Mucosa of rectum (tissue), 2 donors: ENCODE data around the gene SLFNL1.

Experiments
- H3K27ac ChIP-seq, 2 donors: one replicate each; pipeline ENCODE4 v1.7.0; 2013; ENCODE audit warnings: inconsistent platforms in 2 of 2, low read depth in 2 of 2, low read length in 2 of 2
- H3K27me3 ChIP-seq, 2 donors: one replicate each; pipeline ENCODE4 v1.7.0; 2013; ENCODE audit warnings: low read length in 2 of 2; ENCODE audit not compliant: control insufficient read depth in 2 of 2, insufficient read depth in 2 of 2
- H3K36me3 ChIP-seq, 2 donors: one replicate each; pipeline ENCODE4 v1.7.0; 2013; ENCODE audit warnings: low read length in 2 of 2; ENCODE audit not compliant: control insufficient read depth in 2 of 2, insufficient read depth in 2 of 2
- H3K4me1 ChIP-seq, 2 donors: one replicate each; pipeline ENCODE4 v1.7.0; 2013; ENCODE audit warnings: low read length in 2 of 2, mild to moderate bottlenecking in 1 of 2; ENCODE audit not compliant: control insufficient read depth in 2 of 2, insufficient read depth in 2 of 2
- H3K4me3 ChIP-seq, 2 donors: one replicate each; pipeline ENCODE4 v1.7.0; 2013; ENCODE audit warnings: low read length in 2 of 2
- H3K9ac ChIP-seq, 2 donors: one replicate each; pipeline ENCODE4 v1.7.0; 2013; ENCODE audit warnings: low read length in 2 of 2, low read depth in 1 of 2, mild to moderate bottlenecking in 1 of 2
- H3K9me3 ChIP-seq, 2 donors: one replicate each; pipeline ENCODE4 v1.7.0; 2013; ENCODE audit warnings: low read length in 2 of 2; ENCODE audit not compliant: control insufficient read depth in 2 of 2
- donor health status: healthy.
- donor health status: Normal muscosa, but diverticular disease.

Gene SLFNL1

DNA sequence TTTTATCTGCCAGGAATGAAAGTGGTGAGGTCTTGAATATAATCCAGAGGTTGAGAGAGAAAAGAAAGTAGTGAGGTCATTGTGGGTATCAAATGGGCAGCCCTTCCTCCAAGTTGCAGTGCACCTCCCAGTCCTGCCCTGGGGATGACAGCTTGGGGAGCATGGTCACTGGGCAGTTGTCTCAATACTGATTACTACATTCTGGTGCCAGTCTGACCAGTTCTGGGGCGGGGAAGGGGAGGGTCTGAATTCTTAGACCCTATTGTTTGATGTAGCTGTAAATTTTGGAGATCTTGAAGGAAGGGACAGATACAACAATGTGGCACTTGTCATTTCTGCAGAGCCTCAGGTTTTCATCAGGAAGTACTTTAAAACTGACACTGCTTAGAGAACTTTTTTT is 11.2 kb downstream of the SLFNL1 start:
- Histone ChIP-seq H3K9ac (no peak overlapping the region), H3K9me3 (no peaks in the 10 kb centered on the region), H3K36me3 (peaks cover 39 to 52% of the 10 kb centered on the region in 2 donors), H3K27me3 (no peaks in the 10 kb centered on the region), H3K27ac (no peak overlapping the region), H3K4me3 (no peak overlapping the region), H3K4me1 (peaks cover 0 to 2% of the 10 kb centered on the region in 2 donors)

DNA sequence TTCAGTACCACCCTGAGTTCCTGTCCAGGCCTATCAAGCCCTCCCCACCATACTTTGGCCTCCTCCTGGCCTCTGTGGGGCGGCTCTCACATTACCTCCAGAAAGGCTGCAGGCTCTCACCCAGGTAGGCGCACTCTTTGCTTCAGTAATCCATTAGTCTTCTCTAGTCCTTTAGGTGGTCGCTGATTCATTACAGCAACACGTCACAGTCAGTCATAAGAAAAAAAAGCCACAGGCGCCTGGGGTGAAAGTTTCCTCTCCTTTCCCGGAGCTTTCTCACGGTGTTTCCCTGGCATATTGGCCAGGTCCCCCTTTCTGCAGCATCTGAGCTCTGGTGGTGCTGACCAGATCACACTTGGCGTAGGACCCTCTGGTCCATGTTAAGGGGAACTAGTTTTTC is 12.1 kb downstream of the SLFNL1 start:
- no peak overlapping the region for H3K4me3 ChIP-seq
- peaks cover 0 to 2% of the 10 kb centered on the region in 2 donors for H3K4me1 ChIP-seq
- H3K9ac ChIP-seq = no peak overlapping the region
- H3K36me3 ChIP-seq = peaks cover 37 to 53% of the 10 kb centered on the region in 2 donors
- H3K27ac ChIP-seq = no peak overlapping the region
- H3K27me3 ChIP-seq = no peaks in the 10 kb centered on the region
- H3K9me3 ChIP-seq = no peaks in the 10 kb centered on the region

DNA sequence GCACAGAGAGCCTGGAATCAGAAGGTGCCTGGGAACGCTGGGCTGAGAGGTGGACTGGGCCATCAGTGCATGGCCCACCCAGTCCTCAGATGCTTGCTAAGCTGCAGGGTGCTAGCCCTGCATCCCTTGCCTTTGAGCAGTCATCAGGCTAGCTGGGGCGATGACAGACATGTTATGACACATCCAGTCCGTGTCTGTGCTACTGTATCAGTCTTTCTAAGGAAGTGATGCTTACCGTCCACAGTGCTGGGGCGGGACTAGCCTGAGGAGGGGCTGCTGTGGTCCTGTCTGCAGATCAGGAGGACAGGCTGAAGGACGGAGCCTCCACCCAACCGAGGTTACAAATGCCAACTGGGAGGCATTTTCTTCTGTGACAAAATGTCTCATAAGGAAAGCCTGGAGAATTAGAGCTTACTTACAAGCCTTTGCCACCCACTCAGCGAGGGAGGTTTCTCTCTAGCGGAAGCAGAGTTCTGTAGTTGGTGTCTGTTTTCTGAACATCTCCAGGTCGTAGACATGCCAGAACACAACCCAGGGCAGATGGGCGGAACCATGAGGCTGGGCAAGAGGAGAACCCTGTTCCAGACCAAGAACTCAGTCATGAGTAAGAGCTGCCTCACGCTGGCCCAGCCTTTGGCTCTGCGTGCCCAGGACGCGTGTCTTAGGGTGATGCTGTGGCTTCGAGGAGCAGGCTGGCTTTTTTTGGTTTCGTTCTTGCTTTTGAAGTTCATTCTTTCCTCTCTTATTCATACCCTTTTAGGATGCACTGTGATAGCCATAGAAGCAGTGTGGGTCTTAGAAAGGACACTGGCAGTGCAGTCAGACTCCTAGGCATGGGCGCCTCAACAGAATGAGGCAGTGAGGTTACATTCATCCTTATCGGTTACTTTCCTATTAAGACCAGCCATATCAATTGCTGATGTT is 14.3 kb downstream of the SLFNL1 start:
- Histone ChIP-seq H3K4me3 (no peak overlapping the region), H3K9me3 (no peaks in the 10 kb centered on the region), H3K27me3 (no peaks in the 10 kb centered on the region), H3K27ac (no peak overlapping the region), H3K4me1 (peaks cover 6 to 9% of the 10 kb centered on the region in 2 donors), H3K9ac (no peak overlapping the region), H3K36me3 (peaks cover 37 to 48% of the 10 kb centered on the region in 2 donors)

DNA sequence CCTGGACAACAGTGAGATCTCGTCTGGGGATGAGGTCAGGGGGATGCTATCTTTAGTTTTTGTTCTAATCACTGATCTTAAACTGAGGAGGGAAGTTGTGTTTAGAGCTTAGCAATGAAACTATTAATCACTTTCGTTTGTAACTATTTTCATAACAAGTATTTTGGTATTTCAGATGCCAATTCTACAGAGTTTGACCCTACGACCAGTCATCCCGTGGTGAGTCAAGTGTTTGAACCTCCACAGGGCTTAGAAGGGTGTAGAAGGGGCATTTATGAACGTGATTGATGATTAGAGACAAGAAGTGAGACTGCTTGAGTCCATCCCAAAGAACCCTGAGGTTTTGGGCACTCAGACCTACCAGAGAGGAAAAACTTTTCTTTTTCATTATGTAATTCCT is 15.6 kb downstream of the SLFNL1 start:
- Histone ChIP-seq H3K4me1 (peaks cover 6 to 9% of the 10 kb centered on the region in 2 donors), H3K27ac (no peak overlapping the region), H3K9ac (no peak overlapping the region), H3K9me3 (no peaks in the 10 kb centered on the region), H3K36me3 (peaks cover 30 to 36% of the 10 kb centered on the region in 2 donors), H3K27me3 (no peaks in the 10 kb centered on the region), H3K4me3 (no peak overlapping the region)

DNA sequence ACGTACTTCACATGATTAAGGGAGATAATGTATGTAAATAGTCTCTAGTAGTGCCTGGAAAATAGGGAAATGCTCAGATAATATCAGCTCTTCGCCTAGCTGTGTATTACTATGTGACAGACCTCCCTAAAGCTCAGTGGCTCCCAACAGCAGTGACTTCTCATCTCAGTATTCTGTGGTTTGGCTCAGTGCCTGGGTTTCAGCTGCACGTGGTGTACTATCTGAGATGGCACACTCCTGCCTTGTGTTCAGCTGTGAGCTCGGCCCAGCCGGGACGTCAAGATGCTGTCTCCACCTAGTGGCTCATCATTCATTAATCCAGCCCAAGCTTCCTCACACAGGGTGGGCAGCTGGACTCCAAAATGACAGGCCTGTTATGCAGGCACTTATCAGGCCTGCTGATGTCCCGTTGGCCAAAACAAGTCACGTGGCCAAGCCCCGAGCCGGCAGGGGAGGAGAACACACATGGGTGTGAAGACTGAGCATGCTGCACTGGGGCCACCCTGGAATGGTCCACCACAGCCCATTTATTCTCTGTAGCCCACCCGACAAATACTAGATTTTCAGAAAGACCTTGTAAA is 17.8 kb downstream of the SLFNL1 start:
- Histone ChIP-seq H3K27me3 (no peaks in the 10 kb centered on the region), H3K4me1 (peaks cover 6 to 9% of the 10 kb centered on the region in 2 donors), H3K36me3 (peaks cover 25 to 29% of the 10 kb centered on the region in 2 donors), H3K27ac (peak overlapping the region in 1 of 2 donors; percentile 10), H3K9ac (no peak overlapping the region), H3K9me3 (no peaks in the 10 kb centered on the region), H3K4me3 (no peak overlapping the region)

DNA sequence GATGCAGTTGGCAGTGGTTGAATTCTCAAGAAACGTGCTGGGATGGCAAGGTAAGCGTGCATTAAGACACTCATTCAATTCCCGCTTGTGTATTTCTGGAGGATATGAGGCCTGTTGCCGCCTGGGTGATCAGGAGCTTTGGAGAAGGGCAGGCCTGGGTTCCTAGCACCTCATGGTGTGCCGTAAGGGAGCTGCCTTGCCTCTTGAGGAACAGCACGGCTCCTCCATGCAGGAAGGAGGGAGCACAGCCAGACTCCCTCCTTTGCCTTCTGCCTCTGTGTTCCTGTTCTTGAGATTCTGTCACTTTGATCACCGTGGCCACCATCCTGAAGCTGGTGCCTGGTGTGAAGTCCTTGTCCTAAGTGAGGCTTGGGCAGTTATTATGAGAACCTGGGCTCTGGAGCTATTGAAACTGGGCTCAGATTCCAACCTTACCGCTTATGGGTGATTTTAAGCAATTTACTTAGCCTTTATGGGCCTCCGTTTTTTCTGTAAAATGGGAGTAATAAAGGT is 18.3 kb downstream of the SLFNL1 start:
- H3K4me3 ChIP-seq = no peak overlapping the region
- H3K9me3 ChIP-seq = no peaks in the 10 kb centered on the region
- H3K4me1 ChIP-seq = peaks cover 6 to 9% of the 10 kb centered on the region in 2 donors
- peaks cover 23 to 30% of the 10 kb centered on the region in 2 donors for H3K36me3 ChIP-seq
- peak overlapping the region in 1 of 2 donors; percentile 10 for H3K27ac ChIP-seq
- no peaks in the 10 kb centered on the region for H3K27me3 ChIP-seq
- no peak overlapping the region for H3K9ac ChIP-seq

DNA sequence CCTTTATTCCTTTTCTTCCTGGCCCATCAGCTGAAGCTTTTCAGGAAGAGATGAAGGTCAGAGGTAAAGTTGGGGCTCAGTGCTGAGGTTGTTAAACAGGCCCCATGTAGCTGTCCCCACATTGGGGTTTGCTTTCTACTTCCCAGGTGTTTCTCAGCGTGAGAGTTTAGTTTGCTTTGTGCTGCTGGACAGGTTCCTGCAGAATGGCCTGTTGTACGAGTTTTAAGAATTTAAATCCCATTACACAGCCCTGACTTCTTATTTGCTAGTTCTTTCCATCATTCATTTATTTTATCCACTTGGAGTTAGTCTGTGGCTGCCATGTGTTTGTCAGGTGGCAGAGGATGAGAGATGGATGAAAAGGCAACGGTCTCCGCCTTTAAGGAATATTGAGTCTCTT is 22.9 kb downstream of the SLFNL1 start:
- Histone ChIP-seq H3K36me3 (peaks cover 28 to 34% of the 10 kb centered on the region in 2 donors), H3K27ac (no peak overlapping the region), H3K9me3 (no peaks in the 10 kb centered on the region), H3K27me3 (no peaks in the 10 kb centered on the region), H3K4me3 (no peak overlapping the region), H3K4me1 (peaks cover 6% of the 10 kb centered on the region in 2 donors), H3K9ac (no peak overlapping the region)

DNA sequence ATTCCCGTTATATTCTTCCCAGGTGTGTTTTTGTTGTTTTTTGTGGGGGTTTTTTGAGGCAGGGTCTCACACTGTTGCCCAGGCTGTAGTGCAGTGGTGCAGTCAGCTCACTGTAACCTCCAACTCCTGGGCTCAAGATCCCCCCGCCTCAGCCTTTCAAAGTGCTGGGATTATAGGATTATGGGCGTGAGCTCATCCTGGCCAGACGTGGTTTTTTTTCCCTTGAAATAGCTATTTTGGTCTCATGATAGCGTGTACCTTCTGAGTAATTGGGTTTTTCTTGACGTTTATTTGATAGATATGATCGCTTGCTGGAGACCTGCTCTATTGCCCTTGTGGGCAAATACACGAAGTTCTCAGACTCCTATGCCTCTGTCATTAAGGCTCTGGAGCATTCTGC is 24.4 kb downstream of the SLFNL1 start:
- no peaks in the 10 kb centered on the region for H3K9me3 ChIP-seq
- peaks cover 29 to 38% of the 10 kb centered on the region in 2 donors for H3K36me3 ChIP-seq
- no peak overlapping the region for H3K4me3 ChIP-seq
- H3K4me1 ChIP-seq = no peaks in the 10 kb centered on the region
- H3K9ac ChIP-seq = no peak overlapping the region
- no peak overlapping the region for H3K27ac ChIP-seq
- H3K27me3 ChIP-seq = no peaks in the 10 kb centered on the region

DNA sequence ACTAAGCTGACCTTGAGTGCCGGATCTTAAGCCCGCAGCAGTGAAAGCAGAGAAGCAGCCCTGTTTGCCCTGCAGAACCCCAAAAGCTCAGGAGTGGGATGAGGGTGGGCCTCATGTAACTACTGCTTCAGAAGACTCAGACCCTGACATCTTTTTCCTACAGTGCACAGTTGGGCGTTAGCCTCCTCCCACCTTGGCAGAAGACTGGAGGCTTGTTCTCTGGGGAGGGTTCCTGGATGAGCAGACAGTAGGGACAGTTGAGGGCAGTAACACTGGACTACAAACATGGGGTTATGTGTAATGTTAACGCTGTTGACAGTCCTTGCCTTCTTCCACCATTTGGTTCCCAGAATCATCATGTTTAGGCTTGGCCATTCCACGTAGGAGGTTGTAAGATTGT is 32.5 kb downstream of the SLFNL1 start:
- H3K9me3 ChIP-seq = no peaks in the 10 kb centered on the region
- no peak overlapping the region for H3K9ac ChIP-seq
- no peaks in the 10 kb centered on the region for H3K4me1 ChIP-seq
- no peak overlapping the region for H3K4me3 ChIP-seq
- H3K27ac ChIP-seq = no peak overlapping the region
- peaks cover 37 to 40% of the 10 kb centered on the region in 2 donors for H3K36me3 ChIP-seq
- no peaks in the 10 kb centered on the region for H3K27me3 ChIP-seq

DNA sequence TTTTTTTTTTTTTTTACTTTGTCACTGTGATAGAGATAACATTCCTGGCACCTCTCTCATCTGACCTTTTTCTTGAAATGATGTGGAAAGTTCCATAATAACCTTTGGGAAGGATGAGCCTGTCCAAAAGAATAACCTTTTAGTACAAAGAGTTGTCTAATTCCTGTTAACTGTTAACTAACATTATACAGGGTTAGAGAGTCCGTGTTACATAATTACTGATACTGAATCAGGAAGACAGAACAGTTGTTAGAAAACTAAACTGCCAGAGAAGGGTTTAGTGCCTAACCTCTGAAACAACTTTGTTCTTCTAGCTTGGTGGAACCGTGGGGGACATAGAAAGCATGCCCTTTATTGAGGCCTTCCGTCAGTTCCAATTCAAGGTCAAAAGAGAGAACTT is 33.2 kb downstream of the SLFNL1 start:
- no peaks in the 10 kb centered on the region for H3K27me3 ChIP-seq
- H3K4me3 ChIP-seq = no peak overlapping the region
- H3K27ac ChIP-seq = no peak overlapping the region
- no peaks in the 10 kb centered on the region for H3K9me3 ChIP-seq
- H3K4me1 ChIP-seq = no peaks in the 10 kb centered on the region
- H3K9ac ChIP-seq = no peak overlapping the region
- peaks cover 37 to 40% of the 10 kb centered on the region in 2 donors for H3K36me3 ChIP-seq
